Ectodermal cell (in vitro differentiated cells): ENCODE measurements around the gene DUSP9. TPM values are rescaled to one million over a fixed set of nuclear protein-coding genes. Genes with fewer than 3 reads are reported as not detected.
A peak's percentile ranks its signal among the peaks of the same experiment; 100 is the strongest.
"Not testable (repeated sequence)": the region's sequence is repeated elsewhere in the genome, so short reads cannot be mapped to it uniquely, and the experiment has no call there.

Experiments used
- H3K27ac ChIP-seq: 2 replicates; pipeline ENCODE4 v1.7.0; 2013; ENCODE audit warnings: mild to moderate bottlenecking, low read depth, low read length; ENCODE audit not compliant: insufficient read depth, poor library complexity, severe bottlenecking
- H3K27me3 ChIP-seq: 2 replicates; pipeline ENCODE4 v1.7.0; 2013; ENCODE audit warnings: mild to moderate bottlenecking, low read length; ENCODE audit not compliant: insufficient read depth, control insufficient read depth, poor library complexity, severe bottlenecking
- H3K36me3 ChIP-seq: one replicate; pipeline ENCODE4 v1.7.0; 2013; ENCODE audit warnings: low read length; ENCODE audit not compliant: control insufficient read depth, insufficient read depth
- H3K4me1 ChIP-seq: one replicate; pipeline ENCODE4 v1.7.0; 2013; ENCODE audit warnings: low read length; ENCODE audit not compliant: control insufficient read depth, insufficient read depth
- H3K4me3 ChIP-seq: 2 replicates; pipeline ENCODE4 v1.7.0; 2013; ENCODE audit warnings: low read depth, low read length, control low read depth; ENCODE audit not compliant: insufficient read depth
- H3K9me3 ChIP-seq: 2 replicates; pipeline ENCODE4 v1.7.0; 2013; ENCODE audit warnings: mild to moderate bottlenecking, low read length, moderate library complexity; ENCODE audit not compliant: control insufficient read depth
- WGBS, 2 experiments: methylation state at CpG; one replicate each; pipeline ENCODE4 v1.1.7; 2013; ENCODE audit warnings: missing lambda C conversion rate in 2 of 2; 5-methylcytosine and 5-hydroxymethylcytosine counted together
- polyA plus RNA-seq, 4 experiments: library from polyadenylated mRNA; stranded (reverse); fragments of 50-300 nt; gene quantifications; one replicate each; pipeline ENCODE4 v1.2.3, GENCODE V29; 2013

Gene DUSP9, protein sequence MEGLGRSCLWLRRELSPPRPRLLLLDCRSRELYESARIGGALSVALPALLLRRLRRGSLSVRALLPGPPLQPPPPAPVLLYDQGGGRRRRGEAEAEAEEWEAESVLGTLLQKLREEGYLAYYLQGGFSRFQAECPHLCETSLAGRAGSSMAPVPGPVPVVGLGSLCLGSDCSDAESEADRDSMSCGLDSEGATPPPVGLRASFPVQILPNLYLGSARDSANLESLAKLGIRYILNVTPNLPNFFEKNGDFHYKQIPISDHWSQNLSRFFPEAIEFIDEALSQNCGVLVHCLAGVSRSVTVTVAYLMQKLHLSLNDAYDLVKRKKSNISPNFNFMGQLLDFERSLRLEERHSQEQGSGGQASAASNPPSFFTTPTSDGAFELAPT
- 1.4 TPM for polyA plus RNA-seq (2013, experiment 1 of 4)
- 1.7 TPM for polyA plus RNA-seq (2013, experiment 2 of 4)
- polyA plus RNA-seq (2013, experiment 3 of 4): 1.4 TPM
- polyA plus RNA-seq (2013, experiment 4 of 4): 1.6 TPM

GRCh38 chrX:153646620-153647373 lies at the start of gene DUSP9:
TSS of gene DUSP9 (plus strand) at chrX:153647203. CDS start at chrX:153647954, 751 bp downstream.
- Histone ChIP-seq H3K9me3 (no peaks in the 10 kb centered on the region), H3K27ac (no peak within 1 kb of the TSS), H3K4me3 (no peak within 1 kb of the TSS), H3K27me3 (peaks cover 76% of the 10 kb centered on the region), H3K36me3 (no peaks in the 10 kb centered on the region), H3K4me1 (peaks cover 5% of the 10 kb centered on the region)
- WGBS, 2 experiments: 5 to 6% methylated on average over 53 of the region's 53 CpGs

GRCh38 chrX:153598541-153599191 lies 48.3 kb upstream of the DUSP9 start, which contains the start of gene CCNQ:
TSS of gene CCNQ (minus strand) at chrX:153599139. CDS start at chrX:153599073, 66 bp downstream.
- Histone ChIP-seq H3K27ac (no peak within 1 kb of the TSS), H3K4me1 (no peaks in the 10 kb centered on the region), H3K36me3 (no peaks in the 10 kb centered on the region), H3K9me3 (no peaks in the 10 kb centered on the region), H3K4me3 (peak within 1 kb of the TSS; percentile 64), H3K27me3 (no peaks in the 10 kb centered on the region)
- 1% methylated on average over 68 to 79 of the region's 79 CpGs for WGBS, 2 experiments

- Histone ChIP-seq H3K27ac (no peak overlapping the region), H3K4me3 (peak overlapping the region; percentile 64), H3K27me3 (no peaks in the 10 kb centered on the region), H3K4me1 (no peaks in the 10 kb centered on the region), H3K36me3 (no peaks in the 10 kb centered on the region), H3K9me3 (no peaks in the 10 kb centered on the region)
- WGBS, 2 experiments: 1% methylated on average over 61 to 79 of the region's 79 CpGs
Measured at GRCh38 chrX:153599192-153600031, 47.6 kb upstream of the DUSP9 start.

DNA sequence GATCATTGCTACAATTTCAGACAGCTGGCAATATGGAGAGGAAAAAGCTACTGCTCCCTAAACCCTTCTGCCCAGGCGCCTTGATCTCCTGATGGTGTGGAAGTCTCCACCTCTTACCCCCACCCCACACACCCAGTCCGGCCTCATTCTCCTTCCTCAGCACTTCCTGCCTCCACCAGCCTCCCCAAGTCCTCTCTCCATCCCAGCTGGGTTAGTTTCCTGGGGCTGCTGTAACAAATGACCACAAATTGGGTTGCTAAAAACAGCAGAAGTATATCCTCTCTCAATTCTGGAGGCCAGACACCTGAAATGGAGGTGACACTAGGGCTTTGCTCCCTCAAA lies 47.0 kb upstream of the DUSP9 start:
- Histone ChIP-seq H3K4me1 (no peaks in the 10 kb centered on the region), H3K27ac (no peak overlapping the region), H3K9me3 (no peaks in the 10 kb centered on the region), H3K27me3 (no peaks in the 10 kb centered on the region), H3K36me3 (no peaks in the 10 kb centered on the region), H3K4me3 (peak overlapping the region; percentile 64)
- WGBS, 2 experiments: 19 to 23% methylated on average over 2 of the region's 2 CpGs

DNA sequence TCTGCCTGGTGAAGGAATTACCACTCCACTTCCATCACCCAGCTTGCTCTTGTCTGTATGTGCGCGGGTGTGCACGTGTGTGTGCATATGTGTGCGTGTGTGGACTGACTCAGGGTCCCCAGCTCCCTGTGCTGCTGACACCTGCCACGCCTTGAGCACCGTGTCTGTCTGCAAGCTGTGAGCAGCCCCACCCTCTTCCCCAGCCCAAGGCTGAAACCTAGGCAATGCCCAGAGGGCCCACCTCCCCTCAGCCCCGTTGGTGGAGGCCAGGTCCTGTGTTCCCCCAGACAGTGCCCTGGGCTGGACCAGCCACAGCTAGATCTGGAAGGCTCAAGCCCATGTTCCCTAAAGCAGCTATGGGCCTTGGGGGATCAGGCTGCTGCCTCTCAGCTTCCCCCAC lies 46.1 kb upstream of the DUSP9 start:
- no peak overlapping the region for H3K27ac ChIP-seq
- no peak overlapping the region for H3K4me3 ChIP-seq
- no peaks in the 10 kb centered on the region for H3K36me3 ChIP-seq
- no peaks in the 10 kb centered on the region for H3K9me3 ChIP-seq
- no peaks in the 10 kb centered on the region for H3K4me1 ChIP-seq
- WGBS, 2 experiments: 93 to 96% methylated on average over 7 of the region's 7 CpGs
- no peaks in the 10 kb centered on the region for H3K27me3 ChIP-seq

DNA sequence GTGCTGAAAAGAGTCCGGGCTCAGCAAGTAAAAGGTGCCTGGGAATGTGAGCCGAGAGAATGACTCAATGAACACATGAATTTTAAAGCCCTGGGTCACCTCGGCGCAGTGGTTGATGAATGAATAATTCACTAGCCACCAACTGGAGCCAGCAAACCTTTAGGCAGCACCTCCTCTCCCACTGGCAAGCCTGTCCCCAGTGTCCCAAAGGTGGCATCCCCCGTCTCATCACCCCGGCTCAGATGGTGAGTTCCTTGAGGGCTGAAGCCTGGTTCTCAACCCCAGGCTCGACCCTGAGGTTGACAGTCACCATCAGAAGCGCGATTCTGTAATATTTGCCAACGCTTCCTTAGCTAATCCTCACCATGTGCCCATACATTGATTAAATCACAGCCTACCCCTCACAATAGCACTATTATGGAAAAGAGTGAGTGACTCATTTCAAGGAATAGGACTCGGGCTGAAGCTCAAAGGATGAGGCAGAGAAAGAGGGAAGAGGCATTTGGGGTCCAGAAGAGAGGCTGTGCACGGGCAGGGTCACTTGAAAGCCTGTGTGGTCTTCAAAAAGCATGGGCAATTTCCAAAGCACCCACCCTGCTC lies 45.4 kb upstream of the DUSP9 start:
- no peak overlapping the region for H3K27ac ChIP-seq
- no peak overlapping the region for H3K4me3 ChIP-seq
- H3K4me1 ChIP-seq: no peaks in the 10 kb centered on the region
- no peaks in the 10 kb centered on the region for H3K36me3 ChIP-seq
- no peaks in the 10 kb centered on the region for H3K9me3 ChIP-seq
- WGBS, 2 experiments: 91 to 95% methylated on average over 11 to 12 of the region's 12 CpGs
- H3K27me3 ChIP-seq: no peaks in the 10 kb centered on the region

- Histone ChIP-seq H3K27ac (no peak overlapping the region), H3K4me3 (no peak overlapping the region), H3K9me3 (no peaks in the 10 kb centered on the region), H3K27me3 (no peaks in the 10 kb centered on the region), H3K4me1 (no peaks in the 10 kb centered on the region), H3K36me3 (no peaks in the 10 kb centered on the region)
- WGBS, 2 experiments: 90 to 93% methylated on average over 3 of the region's 3 CpGs
Measured at GRCh38 chrX:153602601-153603000, 44.4 kb upstream of the DUSP9 start.

GRCh38 chrX:153603131-153603656 lies 43.8 kb upstream of the DUSP9 start:
- Histone ChIP-seq H3K27ac (no peak overlapping the region), H3K9me3 (no peaks in the 10 kb centered on the region), H3K4me1 (no peaks in the 10 kb centered on the region), H3K4me3 (no peak overlapping the region), H3K27me3 (no peaks in the 10 kb centered on the region), H3K36me3 (no peaks in the 10 kb centered on the region)
- WGBS, 2 experiments: 93 to 94% methylated on average over 17 of the region's 17 CpGs

- H3K4me3 ChIP-seq: not testable (repeated sequence)
- WGBS, 2 experiments: 92 to 93% methylated on average over 16 of the region's 18 CpGs
- peaks cover 14% of the 10 kb centered on the region for H3K27me3 ChIP-seq
Measured at GRCh38 chrX:153604666-153605380, 42.2 kb upstream of the DUSP9 start.

More at GRCh38 chrX:153604666-153605380, 42.2 kb upstream of the DUSP9 start:
- not testable (repeated sequence) for H3K4me1 ChIP-seq, H3K9me3 ChIP-seq, H3K27ac ChIP-seq, H3K36me3 ChIP-seq
